Embryonic facial prominence (tissue), 1 donor: ENCODE results near the gene LCE3E.
"Not testable (repeated sequence)": the region's sequence is repeated elsewhere in the genome, so short reads cannot be mapped to it uniquely, and the experiment has no call there.

Experiments used
- DNase-seq: peaks from one replicate; pipeline ENCODE4 v3.0.0-alpha.2; 2016; ENCODE audit errors: extremely low spot score

LCE3E gene

GRCh38 chr1:152566681-152567080 lies at the start of gene LCE3E:
Gene LCE3E, minus strand, starts transcription at chr1:152566780. Its CDS starts 572 bp downstream, at chr1:152566208.
- no peak for DNase-seq

GRCh38 chr1:152613511-152613910 lies 46.9 kb upstream of the LCE3E start, which contains the start of gene LCE3B:
Gene LCE3B, plus strand, starts transcription at chr1:152613811. Its CDS starts 0 bp downstream, at chr1:152613811.
- no peak for DNase-seq

GRCh38 chr1:152599934-152600333 lies 33.4 kb upstream of the LCE3E start, which contains the start of gene LCE3C:
Gene LCE3C, plus strand, starts transcription at chr1:152600234. Its CDS starts 498 bp downstream, at chr1:152600732.
- DNase-seq, result no peak

GRCh38 chr1:152596986-152597385 lies 30.4 kb upstream of the LCE3E start:
- DNase-seq, result no peak

- DNase-seq, result no peak
These were observed 19.0 kb upstream of the LCE3E start for GRCh38 chr1:152585586-152585985.

GRCh38 chr1:152582647-152583046 lies 16.1 kb upstream of the LCE3E start:
- DNase-seq, result no peak

GRCh38 chr1:152580433-152580832 lies 13.9 kb upstream of the LCE3E start, which contains the start of gene LCE3D:
Gene LCE3D, minus strand, starts transcription at chr1:152580516. Its CDS starts 580 bp downstream, at chr1:152579936.
- no peak for DNase-seq

GRCh38 chr1:152579526-152579925 lies 12.9 kb upstream of the LCE3E start:
- not testable (repeated sequence) for DNase-seq

GRCh38 chr1:152577168-152577567 lies 10.6 kb upstream of the LCE3E start:
- no peak for DNase-seq

GRCh38 chr1:152565535-152566215 lies 905 bp downstream of the LCE3E start:
- no peak for DNase-seq

GRCh38 chr1:152565115-152565514 lies 1.5 kb downstream of the LCE3E start:
- no peak for DNase-seq

GRCh38 chr1:152548358-152548757 lies 18.2 kb downstream of the LCE3E start:
- not testable (repeated sequence) for DNase-seq

GRCh38 chr1:152546704-152547103 lies 19.9 kb downstream of the LCE3E start:
- no peak for DNase-seq

GRCh38 chr1:152543820-152544219 lies 22.8 kb downstream of the LCE3E start:
- no peak for DNase-seq

- DNase-seq, result no peak
These were observed 26.7 kb downstream of the LCE3E start for GRCh38 chr1:152539901-152540300.

GRCh38 chr1:152537496-152537895 lies 29.1 kb downstream of the LCE3E start:
- no peak for DNase-seq

GRCh38 chr1:152535774-152536173 lies 30.8 kb downstream of the LCE3E start:
- DNase-seq, result no peak

- DNase-seq, result no peak
These were observed 33.1 kb downstream of the LCE3E start for GRCh38 chr1:152533327-152533938.

GRCh38 chr1:152525080-152525641 lies 41.4 kb downstream of the LCE3E start:
- no peak for DNase-seq

GRCh38 chr1:152520561-152521090 lies 46.0 kb downstream of the LCE3E start:
- DNase-seq, result no peak

GRCh38 chr1:152519851-152520250 lies 46.7 kb downstream of the LCE3E start:
- DNase-seq, result no peak

- DNase-seq, result no peak
These were observed 49.3 kb downstream of the LCE3E start for GRCh38 chr1:152517237-152517811.
